Measurements from ENCODE around the gene TMUB2. TPM values are rescaled to one million over a fixed set of nuclear protein-coding genes. Genes with fewer than 3 reads are reported as not detected.
A peak's percentile ranks its signal among the peaks of the same experiment; 100 is the strongest.

The TMUB2 gene
- total RNA-seq (2021; ENCODE audit: unreplicated experiment) (25.1 TPM), Bru-seq, nascent RNA (percentile 80 among the genes with signal in this experiment), BruChase-seq, experiment 1, labeled RNA remaining after a 6-hour chase (percentile 91 among the genes with signal in this experiment), BruChase-seq, experiment 2, labeled RNA remaining after a 2-hour chase (percentile 92 among the genes with signal in this experiment)
- polyA plus RNA-seq (2012) = 23.8 and 26.2 TPM in 2 replicates
- long read RNA-seq, transcript TMUB2-207 (3 exons, 1,191 nt) = major isoform, 6 of 54 reads
- long read RNA-seq, partial matches to known transcripts = 25 of 54 reads
- long read RNA-seq, other reads (novel, unspliced or antisense) = 21 of 54 reads

- no peaks in the 10 kb centered on the region for H3K9me2 ChIP-seq (ENCODE audit: insufficient read depth)
- H3K27ac ChIP-seq (ENCODE audit: low read depth, low read length) = peak within 1 kb of the TSS; percentile 89
- TSS peak; percentile 73 for BruUV-seq (replicated peaks)
- ChIA-PET CTCF (interaction anchor here (1.0 to 2.4 kb wide), 8 partner anchors 13 to 243 kb away, joined by 3 to 12 read pairs (median 5); no protein-coding TSS in a partner anchor), POLR2A (interaction anchor here (0.6 to 1.6 kb wide), 6 partner anchors 13 to 159 kb away, joined by 3 to 5 read pairs (median 4); partner anchors contain the start of genes ATXN7L3 and GRN), RAD21 (ENCODE audit: low non-redundant PET in 1 of 2, low total read pairs in 2 of 2, uncharacterized antibody in 2 of 2, unreplicated experiment in 2 of 2) (interaction anchor here (0.6 to 0.8 kb wide), 3 partner anchors 15 to 58 kb away, joined by 3 to 4 read pairs (median 3); no protein-coding TSS in a partner anchor)
- TF ChIP-seq SIN3A (IDR thresholded peaks at IDR 0.05; ENCODE audit: low read depth) (peak; percentile 22; the same call in 1 of the 2 replicates), RAD21 (IDR thresholded peaks at IDR 0.05; ENCODE audit: low read depth) (no peak), SP1 (IDR thresholded peaks at IDR 0.05; ENCODE audit: low read depth) (peak; percentile 89), JUND (IDR thresholded peaks at IDR 0.05) (no peak), POLR2AphosphoS5 (IDR thresholded peaks at IDR 0.05; ENCODE audit: low read depth, low read length) (peak; percentile 93), FOSL1 (IDR thresholded peaks at IDR 0.05; ENCODE audit: low read depth) (no peak), ELF1 (IDR thresholded peaks at IDR 0.05; ENCODE audit: borderline replicate concordance, low read depth) (peak; percentile 85; the same call in 1 of the 2 replicates), YY1 (IDR thresholded peaks at IDR 0.05; ENCODE audit: extremely low read depth, insufficient replicate concordance, low read depth, low read length) (no peak), SRF (IDR thresholded peaks at IDR 0.05; ENCODE audit: low read depth) (peak; percentile 73; the same call in 1 of the 2 replicates), POLR2A (IDR thresholded peaks at IDR 0.05; ENCODE audit: borderline replicate concordance, extremely low read depth, insufficient read depth, insufficient read length) (peak; percentile 77), TCF7L2 (IDR thresholded peaks at IDR 0.05; ENCODE audit: borderline replicate concordance, extremely low read depth, insufficient read depth, insufficient read length) (peak; percentile 63), ATF3 (IDR thresholded peaks at IDR 0.05) (no peak), MAX (IDR thresholded peaks at IDR 0.05) (peak; percentile 40; the same call in 1 of the 2 replicates), EGR1 (IDR thresholded peaks at IDR 0.05; ENCODE audit: low read depth) (no peak; the same call in 1 of the 2 replicates), ZNF274 (IDR thresholded peaks at IDR 0.05; ENCODE audit: low read depth, low read length) (no peak), ZBTB33 (IDR thresholded peaks at IDR 0.05; ENCODE audit: extremely low read depth, insufficient replicate concordance, low read length) (no peak), CTCF (IDR thresholded peaks at IDR 0.05 in 2 of 3, conservative IDR thresholded peaks at IDR 0.05 in 1 of 3; ENCODE audit: borderline replicate concordance in 1 of 3, insufficient read depth in 1 of 3, low read depth in 2 of 3, low read length in 2 of 3) (no peak)
- H2AFZ ChIP-seq (ENCODE audit: low read depth, low read length, poor library complexity, severe bottlenecking) = no peak within 1 kb of the TSS
- H3K9me3 ChIP-seq (ENCODE audit: control insufficient read depth in 1 of 2, insufficient read depth in 1 of 2, low read depth in 1 of 2, low read length in 2 of 2) = no peaks in the 10 kb centered on the region
- no peaks in the 10 kb centered on the region for H3K27me3 ChIP-seq (ENCODE audit: insufficient read depth, low read length)
- peaks cover 7 to 20% of the 10 kb centered on the region in 2 experiments; a peak in 3 of 4 replicates for H3K4me1 ChIP-seq (ENCODE audit: control insufficient read depth in 1 of 2, insufficient read depth in 2 of 2, low read length in 2 of 2)
- H3K36me3 ChIP-seq (ENCODE audit: control insufficient read depth in 1 of 2, insufficient read depth in 2 of 2, low read length in 2 of 2) = peaks cover 17 to 21% of the 10 kb centered on the region in 2 experiments; a peak in 3 of 4 replicates
- peak within 1 kb of the TSS; percentile 71 for H3K4me2 ChIP-seq (ENCODE audit: low read length)
- peak within 1 kb of the TSS; percentile 89 to 91 for H3K4me3 ChIP-seq (replicated peaks in 1 of 2; ENCODE audit: low read depth in 1 of 2, low read length in 2 of 2)
- H3K9ac ChIP-seq (ENCODE audit: low read length) = peak within 1 kb of the TSS; percentile 95
- H3K79me2 ChIP-seq (ENCODE audit: insufficient read depth, low read length) = peaks cover 61% of the 10 kb centered on the region
- peak; percentile 99 for DNase-seq (ENCODE audit: low read depth, low spot score)
- peak; percentile 87 for ATAC-seq
- H4K20me1 ChIP-seq (ENCODE audit: insufficient read depth) = no peaks in the 10 kb centered on the region
- intact Hi-C loops (cut with micrococcal nuclease) = no loop called here
These were observed at the start of gene TMUB2 for GRCh38 chr17:44186307-44187130. TSS of gene TMUB2 (plus strand) at chr17:44186972. CDS start at chr17:44187709, 737 bp downstream.
